Measurements from ENCODE around the gene STMP1. TPM values are rescaled to one million over a fixed set of nuclear protein-coding genes. Genes with fewer than 3 reads are reported as not detected.
A peak's percentile ranks its signal among the peaks of the same experiment; 100 is the strongest.

The STMP1 gene
- polyA plus RNA-seq, 1 of the 3 experiments (the other 2 are of a cell fraction): 26.0 TPM

DNA sequence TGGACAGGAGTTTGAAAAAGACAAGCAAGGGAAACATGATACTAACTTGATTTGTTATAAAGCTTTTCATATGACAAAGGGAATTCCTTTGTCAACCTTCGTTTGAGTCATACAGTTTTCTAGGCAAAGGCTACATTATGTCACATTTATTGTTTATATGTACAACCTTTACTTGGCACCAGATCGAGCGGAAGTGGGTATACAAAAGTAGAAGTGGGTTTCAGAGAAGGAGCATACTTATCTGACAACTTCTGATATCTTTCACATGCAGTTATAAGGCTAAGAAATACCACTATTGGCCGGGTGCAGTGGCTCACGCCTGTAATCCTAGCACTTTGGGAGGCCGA lies 11.0 kb downstream of the STMP1 start:
- Histone ChIP-seq H4K20me1 (ENCODE audit: insufficient read depth) (peaks cover 39% of the 10 kb centered on the region), H3K27me3 (ENCODE audit: insufficient read depth) (no peaks in the 10 kb centered on the region), H3K4me1 (ENCODE audit: control insufficient read depth in 1 of 2, insufficient read depth in 2 of 2, low read depth in 1 of 2, low read length in 1 of 2) (peaks cover 10 to 35% of the 10 kb centered on the region in 2 experiments), H3F3A (replicated peaks; ENCODE audit: insufficient read depth) (peaks cover 47% of the 10 kb centered on the region), H3K4me2 (peak overlapping the region; percentile 42; the same call in 1 of the 2 replicates), H3K9me2 (no peaks in the 10 kb centered on the region), H3K9ac (peak overlapping the region; percentile 31; the same call in 1 of the 2 replicates), H3K9me3 (no peaks in the 10 kb centered on the region), H3K27ac (ENCODE audit: low read depth in 2 of 2, low read length in 1 of 2) (peak overlapping the region; percentile 71 to 77; a peak in 3 of 4 replicates), H2AFZ (ENCODE audit: low read depth) (no peak overlapping the region), H3K36me3 (replicated peaks in 1 of 2; ENCODE audit: control insufficient read depth in 1 of 2, insufficient read depth in 2 of 2, low read length in 1 of 2) (peaks cover 27 to 33% of the 10 kb centered on the region in 2 experiments), H3K79me2 (ENCODE audit: insufficient read depth) (peaks cover 100% of the 10 kb centered on the region), H3K4me3 (ENCODE audit: low read depth in 2 of 2, low read length in 1 of 2) (no peak overlapping the region)
- CTCF ChIA-PET: interaction anchor here (0.8 to 9.3 kb wide), 42 partner anchors 9 to 1919 kb away, joined by 3 to 153 read pairs (median 4); partner anchors contain the start of gene STMP1
- POLR2A ChIA-PET: interaction anchor here (1.4 kb wide), 1 partner anchor 11 kb away, joined by 5 read pairs; the partner anchor contains the start of gene STMP1
- DNase-seq: no peak
- 56% methylated on average over 6 of the region's 6 CpGs for WGBS (ENCODE audit: low lambda C conversion rate)
- TF ChIP-seq MXI1 (IDR thresholded peaks at IDR 0.05; ENCODE audit: low read depth, low read length): no peak
- TF ChIP-seq, protein P1, sequence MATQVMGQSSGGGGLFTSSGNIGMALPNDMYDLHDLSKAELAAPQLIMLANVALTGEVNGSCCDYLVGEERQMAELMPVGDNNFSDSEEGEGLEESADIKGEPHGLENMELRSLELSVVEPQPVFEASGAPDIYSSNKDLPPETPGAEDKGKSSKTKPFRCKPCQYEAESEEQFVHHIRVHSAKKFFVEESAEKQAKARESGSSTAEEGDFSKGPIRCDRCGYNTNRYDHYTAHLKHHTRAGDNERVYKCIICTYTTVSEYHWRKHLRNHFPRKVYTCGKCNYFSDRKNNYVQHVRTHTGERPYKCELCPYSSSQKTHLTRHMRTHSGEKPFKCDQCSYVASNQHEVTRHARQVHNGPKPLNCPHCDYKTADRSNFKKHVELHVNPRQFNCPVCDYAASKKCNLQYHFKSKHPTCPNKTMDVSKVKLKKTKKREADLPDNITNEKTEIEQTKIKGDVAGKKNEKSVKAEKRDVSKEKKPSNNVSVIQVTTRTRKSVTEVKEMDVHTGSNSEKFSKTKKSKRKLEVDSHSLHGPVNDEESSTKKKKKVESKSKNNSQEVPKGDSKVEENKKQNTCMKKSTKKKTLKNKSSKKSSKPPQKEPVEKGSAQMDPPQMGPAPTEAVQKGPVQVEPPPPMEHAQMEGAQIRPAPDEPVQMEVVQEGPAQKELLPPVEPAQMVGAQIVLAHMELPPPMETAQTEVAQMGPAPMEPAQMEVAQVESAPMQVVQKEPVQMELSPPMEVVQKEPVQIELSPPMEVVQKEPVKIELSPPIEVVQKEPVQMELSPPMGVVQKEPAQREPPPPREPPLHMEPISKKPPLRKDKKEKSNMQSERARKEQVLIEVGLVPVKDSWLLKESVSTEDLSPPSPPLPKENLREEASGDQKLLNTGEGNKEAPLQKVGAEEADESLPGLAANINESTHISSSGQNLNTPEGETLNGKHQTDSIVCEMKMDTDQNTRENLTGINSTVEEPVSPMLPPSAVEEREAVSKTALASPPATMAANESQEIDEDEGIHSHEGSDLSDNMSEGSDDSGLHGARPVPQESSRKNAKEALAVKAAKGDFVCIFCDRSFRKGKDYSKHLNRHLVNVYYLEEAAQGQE (IDR thresholded peaks at IDR 0.05; ENCODE audit: low read depth, low read length): no peak
- TF ChIP-seq, protein P2, sequence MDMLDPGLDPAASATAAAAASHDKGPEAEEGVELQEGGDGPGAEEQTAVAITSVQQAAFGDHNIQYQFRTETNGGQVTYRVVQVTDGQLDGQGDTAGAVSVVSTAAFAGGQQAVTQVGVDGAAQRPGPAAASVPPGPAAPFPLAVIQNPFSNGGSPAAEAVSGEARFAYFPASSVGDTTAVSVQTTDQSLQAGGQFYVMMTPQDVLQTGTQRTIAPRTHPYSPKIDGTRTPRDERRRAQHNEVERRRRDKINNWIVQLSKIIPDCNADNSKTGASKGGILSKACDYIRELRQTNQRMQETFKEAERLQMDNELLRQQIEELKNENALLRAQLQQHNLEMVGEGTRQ (IDR thresholded peaks at IDR 0.05; ENCODE audit: borderline replicate concordance, low read depth, low read length): no peak
- TF ChIP-seq POLR2AphosphoS5 (IDR thresholded peaks at IDR 0.05; ENCODE audit: low read depth, low read length): no peak; the same call in 1 of the 2 replicates
- TF ChIP-seq FOSL2 (IDR thresholded peaks at IDR 0.05; ENCODE audit: borderline replicate concordance, low read depth): 0 out of 2 replicates have a peak, but pooled peaks have one; percentile 46
- no peak for TF ChIP-seq NRF1 (IDR thresholded peaks at IDR 0.05; ENCODE audit: low read depth, low read length)
- TF ChIP-seq GATA2 (CRISPR knock-in tag; IDR thresholded peaks at IDR 0.05): no peak
- TF ChIP-seq ZBTB33 (IDR thresholded peaks at IDR 0.05; ENCODE audit: borderline replicate concordance, low read depth): no peak
- TF ChIP-seq MEF2A (IDR thresholded peaks at IDR 0.05; ENCODE audit: borderline replicate concordance, low read depth): no peak
- peak; percentile 47 for TF ChIP-seq JUND (IDR thresholded peaks at IDR 0.05)
- TF ChIP-seq TAF1 (IDR thresholded peaks at IDR 0.05; ENCODE audit: borderline replicate concordance, low read depth, low read length): no peak
- no peak for TF ChIP-seq IRF3 (IDR thresholded peaks at IDR 0.05; ENCODE audit: low read depth, low read length)
- no peak for TF ChIP-seq CTCF (IDR thresholded peaks at IDR 0.05)
- peak; percentile 63 for TF ChIP-seq PBX3 (IDR thresholded peaks at IDR 0.05)
- no peak for TF ChIP-seq GABPA (IDR thresholded peaks at IDR 0.05; ENCODE audit: low read depth)
- no peak for TF ChIP-seq RCOR1 (IDR thresholded peaks at IDR 0.05; ENCODE audit: low read length)
- TF ChIP-seq RXRA (IDR thresholded peaks at IDR 0.05; ENCODE audit: borderline replicate concordance, low read depth): peak; percentile 43; the same call in 1 of the 2 replicates
- peak; percentile 56; the same call in 1 of the 2 replicates for TF ChIP-seq TCF12 (IDR thresholded peaks at IDR 0.05)
- no peak for TF ChIP-seq SIN3A (IDR thresholded peaks at IDR 0.05; ENCODE audit: borderline replicate concordance, low read depth, low read length)
- TF ChIP-seq EZH2phosphoT487 (IDR thresholded peaks at IDR 0.05; ENCODE audit: borderline replicate concordance, low read depth): no peak
- TF ChIP-seq CHD2 (IDR thresholded peaks at IDR 0.05; ENCODE audit: low read length, partially characterized antibody): no peak
- TF ChIP-seq NFIC (IDR thresholded peaks at IDR 0.05; ENCODE audit: borderline replicate concordance): peak; percentile 66; the same call in 1 of the 2 replicates
- TF ChIP-seq EP300 (IDR thresholded peaks at IDR 0.05; ENCODE audit: borderline replicate concordance in 1 of 2, low read depth in 1 of 2, low read length in 1 of 2): 0 out of 4 replicates have a peak, but pooled peaks of 1 of the 2 experiments have one; percentile 43
